ENCODE measurements around the gene PPP1R1B.
A peak's percentile ranks its signal among the peaks of the same experiment; 100 is the strongest.
"Not testable (repeated sequence)": the region's sequence is repeated elsewhere in the genome, so short reads cannot be mapped to it uniquely, and the experiment has no call there.

Gene PPP1R1B

DNA sequence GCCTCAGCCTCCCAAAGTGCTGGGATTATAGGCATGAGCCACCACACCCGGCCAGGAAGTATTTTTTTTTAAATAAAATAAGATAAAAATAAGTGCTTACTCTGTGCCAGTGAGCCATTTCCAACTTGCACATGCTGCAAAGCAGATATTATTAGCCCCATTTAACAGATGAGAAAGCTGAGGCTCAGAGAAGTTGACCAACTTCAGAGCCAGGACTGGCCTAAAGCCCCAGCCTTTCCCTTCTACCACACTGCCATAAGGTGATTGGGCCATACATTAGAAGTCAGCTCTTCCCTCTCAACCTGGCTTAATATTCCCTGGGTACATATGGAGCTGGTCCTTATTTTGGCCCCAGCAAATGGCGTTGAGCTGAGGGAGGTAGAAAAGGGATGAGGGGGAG is 44.1 kb upstream of the PPP1R1B start:
- H3K4me3 ChIP-seq (ENCODE audit: low read length) = no peak overlapping the region
- no peak for TF ChIP-seq EZH2 (optimal IDR thresholded peaks at IDR 0.05; ENCODE audit: low read depth, low read length)
- TF ChIP-seq EZH2phosphoT487 (IDR thresholded peaks at IDR 0.05; ENCODE audit: low read length) = no peak
- TF ChIP-seq, protein P1, sequence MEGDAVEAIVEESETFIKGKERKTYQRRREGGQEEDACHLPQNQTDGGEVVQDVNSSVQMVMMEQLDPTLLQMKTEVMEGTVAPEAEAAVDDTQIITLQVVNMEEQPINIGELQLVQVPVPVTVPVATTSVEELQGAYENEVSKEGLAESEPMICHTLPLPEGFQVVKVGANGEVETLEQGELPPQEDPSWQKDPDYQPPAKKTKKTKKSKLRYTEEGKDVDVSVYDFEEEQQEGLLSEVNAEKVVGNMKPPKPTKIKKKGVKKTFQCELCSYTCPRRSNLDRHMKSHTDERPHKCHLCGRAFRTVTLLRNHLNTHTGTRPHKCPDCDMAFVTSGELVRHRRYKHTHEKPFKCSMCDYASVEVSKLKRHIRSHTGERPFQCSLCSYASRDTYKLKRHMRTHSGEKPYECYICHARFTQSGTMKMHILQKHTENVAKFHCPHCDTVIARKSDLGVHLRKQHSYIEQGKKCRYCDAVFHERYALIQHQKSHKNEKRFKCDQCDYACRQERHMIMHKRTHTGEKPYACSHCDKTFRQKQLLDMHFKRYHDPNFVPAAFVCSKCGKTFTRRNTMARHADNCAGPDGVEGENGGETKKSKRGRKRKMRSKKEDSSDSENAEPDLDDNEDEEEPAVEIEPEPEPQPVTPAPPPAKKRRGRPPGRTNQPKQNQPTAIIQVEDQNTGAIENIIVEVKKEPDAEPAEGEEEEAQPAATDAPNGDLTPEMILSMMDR (IDR thresholded peaks at IDR 0.05; ENCODE audit: low read length) = no peak
- no peak for DNase-seq
- no peaks in the 10 kb centered on the region for H3K36me3 ChIP-seq (replicated peaks; ENCODE audit: insufficient read depth, low read length)
- no peak overlapping the region for H3K4me2 ChIP-seq (ENCODE audit: low read depth, low read length)
- no peaks in the 10 kb centered on the region for H3K27me3 ChIP-seq (replicated peaks; ENCODE audit: insufficient read depth, low read length)
- H3K79me2 ChIP-seq (ENCODE audit: low read length) = no peaks in the 10 kb centered on the region
- H4K20me1 ChIP-seq (ENCODE audit: insufficient read depth, low read length) = no peaks in the 10 kb centered on the region
- no peaks in the 10 kb centered on the region for H3F3A ChIP-seq (ENCODE audit: insufficient read depth, low read length)
- no peak overlapping the region for H3K27ac ChIP-seq (ENCODE audit: low read length)
- H3K9me2 ChIP-seq (replicated peaks; ENCODE audit: insufficient read depth, low read length) = no peaks in the 10 kb centered on the region
- H3K9me3 ChIP-seq (replicated peaks; ENCODE audit: insufficient read depth, low read length) = no peaks in the 10 kb centered on the region
- no peak overlapping the region for H2AFZ ChIP-seq (ENCODE audit: low read length)
- H3K9ac ChIP-seq (ENCODE audit: low read length) = no peak overlapping the region
- no peaks in the 10 kb centered on the region for H3K4me1 ChIP-seq (ENCODE audit: low read length)

DNA sequence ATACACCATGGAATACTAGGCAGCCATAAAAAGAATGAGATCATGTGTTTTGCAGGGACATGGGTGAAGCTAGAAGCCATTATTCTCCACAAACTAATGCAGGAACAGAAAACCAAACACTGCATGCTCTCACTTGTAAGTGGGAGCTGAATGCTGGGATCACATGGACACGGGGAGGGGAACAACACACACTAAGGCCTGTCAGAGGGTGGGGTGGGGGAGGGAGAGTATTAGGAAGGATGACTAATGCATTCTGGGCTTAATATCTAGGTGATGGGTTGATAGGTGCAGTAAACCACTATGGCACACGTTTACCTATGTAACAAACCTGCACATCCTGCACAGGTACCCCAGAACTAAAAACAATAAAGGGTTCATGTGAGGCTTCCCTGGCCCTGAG is 36.6 kb upstream of the PPP1R1B start:
- not testable (repeated sequence) for H3K9me3 ChIP-seq (replicated peaks; ENCODE audit: insufficient read depth, low read length); DNase-seq; H3K27ac ChIP-seq (ENCODE audit: low read length)

DNA sequence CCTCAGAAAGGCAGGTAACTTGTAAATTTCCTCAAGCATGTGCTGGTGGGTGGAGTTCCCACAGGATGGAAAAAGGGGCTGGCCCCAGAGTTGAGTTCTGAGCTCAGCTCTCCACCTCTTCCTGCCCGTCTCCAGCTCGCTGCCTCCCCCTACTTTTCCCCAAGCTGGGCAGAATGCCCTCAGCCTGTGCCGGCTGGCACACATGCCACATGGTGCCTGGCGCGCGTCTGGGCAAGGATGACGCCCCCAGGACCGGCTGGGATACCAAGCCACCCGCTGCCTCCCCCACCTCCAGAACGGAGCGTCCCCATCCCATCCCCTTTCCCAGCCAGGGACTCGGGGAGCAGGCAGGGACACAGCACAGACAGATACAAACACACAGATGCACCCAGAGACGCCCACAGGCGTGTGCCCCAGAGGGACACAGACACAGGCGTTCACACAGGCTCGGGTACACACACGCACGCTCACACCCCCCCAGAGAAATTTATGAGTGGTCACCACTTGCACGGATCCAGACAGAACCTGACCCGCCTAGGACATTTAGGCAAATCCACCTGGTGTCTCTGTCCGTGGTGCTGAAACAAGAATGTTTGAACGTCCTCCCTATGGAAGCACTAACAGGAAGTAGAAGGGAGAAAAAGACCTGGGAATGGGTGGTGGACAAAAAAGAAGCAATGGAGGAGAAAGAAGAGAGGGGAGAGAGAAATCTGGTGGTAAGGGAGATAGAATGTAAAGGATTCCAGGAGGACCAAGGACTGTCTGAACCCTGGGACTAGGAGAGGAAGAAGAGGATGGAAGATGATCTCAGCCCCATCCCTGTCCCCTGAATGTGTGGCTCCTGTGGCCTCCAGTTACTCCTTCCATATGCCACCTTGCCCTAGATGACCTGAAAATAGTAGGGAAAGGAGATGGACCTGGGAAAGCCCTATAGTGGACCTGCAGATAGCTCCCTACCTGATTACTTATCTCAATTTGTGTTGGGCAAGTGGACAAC is 34.5 kb upstream of the PPP1R1B start:
- H3K27me3 ChIP-seq (replicated peaks; ENCODE audit: insufficient read depth, low read length) = peaks cover 26% of the 10 kb centered on the region
- H3K9me2 ChIP-seq (replicated peaks; ENCODE audit: insufficient read depth, low read length) = no peaks in the 10 kb centered on the region
- peak; percentile 40 for DNase-seq

More for the DNA sequence above, 36.6 kb upstream of the PPP1R1B start:
- not testable (repeated sequence) for H3K27me3 ChIP-seq (replicated peaks; ENCODE audit: insufficient read depth, low read length); H3K4me3 ChIP-seq (ENCODE audit: low read length); H4K20me1 ChIP-seq (ENCODE audit: insufficient read depth, low read length); H3K9ac ChIP-seq (ENCODE audit: low read length); H2AFZ ChIP-seq (ENCODE audit: low read length); H3K36me3 ChIP-seq (replicated peaks; ENCODE audit: insufficient read depth, low read length); H3K79me2 ChIP-seq (ENCODE audit: low read length); H3K4me2 ChIP-seq (ENCODE audit: low read depth, low read length); H3K9me2 ChIP-seq (replicated peaks; ENCODE audit: insufficient read depth, low read length); H3F3A ChIP-seq (ENCODE audit: insufficient read depth, low read length); H3K4me1 ChIP-seq (ENCODE audit: low read length)

More for the DNA sequence above, 34.5 kb upstream of the PPP1R1B start:
- H3K9me3 ChIP-seq (replicated peaks; ENCODE audit: insufficient read depth, low read length) = no peaks in the 10 kb centered on the region
- no peaks in the 10 kb centered on the region for H4K20me1 ChIP-seq (ENCODE audit: insufficient read depth, low read length)
- H3K4me1 ChIP-seq (ENCODE audit: low read length) = no peaks in the 10 kb centered on the region
- no peak overlapping the region for H3K27ac ChIP-seq (ENCODE audit: low read length)
- no peak overlapping the region for H3K4me3 ChIP-seq (ENCODE audit: low read length)
- TF ChIP-seq EZH2phosphoT487 (IDR thresholded peaks at IDR 0.05; ENCODE audit: low read length) = no peak
- TF ChIP-seq, protein P1 (IDR thresholded peaks at IDR 0.05; ENCODE audit: low read length) = no peak
- TF ChIP-seq EZH2 (optimal IDR thresholded peaks at IDR 0.05; ENCODE audit: low read depth, low read length) = no peak
- no peak overlapping the region for H3K9ac ChIP-seq (ENCODE audit: low read length)
- H3K4me2 ChIP-seq (ENCODE audit: low read depth, low read length) = no peak overlapping the region
- no peak overlapping the region for H2AFZ ChIP-seq (ENCODE audit: low read length)
- H3F3A ChIP-seq (ENCODE audit: insufficient read depth, low read length) = no peaks in the 10 kb centered on the region
- H3K36me3 ChIP-seq (replicated peaks; ENCODE audit: insufficient read depth, low read length) = no peaks in the 10 kb centered on the region
- H3K79me2 ChIP-seq (ENCODE audit: low read length) = no peaks in the 10 kb centered on the region

Data from MM.1S (cell line).